GM18526 (cell line): ENCODE data around the gene TSGA10IP.
A peak's percentile ranks its signal among the peaks of the same experiment; 100 is the strongest.

Source experiments
- POLR2A ChIP-seq: IDR thresholded peaks from 3 replicates; pipeline ENCODE4 v1.6.1; 2011; ENCODE audit not compliant: insufficient read length; ENCODE audit errors: extremely low read depth

Gene TSGA10IP

DNA sequence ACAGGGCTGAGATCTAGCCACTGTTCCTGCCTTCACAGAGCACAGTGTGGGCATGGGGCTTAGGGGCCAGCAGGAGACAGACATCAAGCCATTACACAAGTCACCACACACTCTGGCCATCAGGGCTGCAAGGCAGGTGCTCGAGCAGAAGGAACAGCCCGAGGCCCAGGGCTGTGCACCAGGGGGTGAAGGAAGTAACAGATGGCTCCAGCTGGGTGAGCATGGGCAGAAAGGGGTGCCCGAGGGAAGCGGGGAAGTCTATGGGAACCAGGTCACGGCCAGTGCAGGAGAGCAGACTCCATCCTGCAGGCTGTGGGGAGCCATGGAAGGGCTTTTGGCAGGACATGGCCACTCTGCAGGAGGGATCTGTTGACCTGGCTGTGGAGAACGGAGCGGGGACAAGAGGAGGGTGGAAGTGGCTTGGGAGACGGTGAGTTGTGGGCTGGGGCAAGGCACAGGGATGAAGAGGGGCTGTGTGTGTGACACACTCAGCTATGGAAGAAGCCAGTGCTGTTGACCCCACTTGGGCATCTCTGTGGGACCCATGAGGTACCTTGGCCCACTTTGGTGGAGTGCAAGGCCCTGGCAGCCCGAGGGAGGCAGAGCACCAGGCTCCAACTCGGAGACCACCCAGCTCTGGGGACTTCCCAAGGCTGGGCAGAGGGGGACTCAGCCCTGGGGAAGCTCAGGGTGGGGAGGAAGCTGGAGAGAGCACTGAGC lies 30.0 kb upstream of the TSGA10IP start:
- TF ChIP-seq POLR2A: peak; percentile 5

DNA sequence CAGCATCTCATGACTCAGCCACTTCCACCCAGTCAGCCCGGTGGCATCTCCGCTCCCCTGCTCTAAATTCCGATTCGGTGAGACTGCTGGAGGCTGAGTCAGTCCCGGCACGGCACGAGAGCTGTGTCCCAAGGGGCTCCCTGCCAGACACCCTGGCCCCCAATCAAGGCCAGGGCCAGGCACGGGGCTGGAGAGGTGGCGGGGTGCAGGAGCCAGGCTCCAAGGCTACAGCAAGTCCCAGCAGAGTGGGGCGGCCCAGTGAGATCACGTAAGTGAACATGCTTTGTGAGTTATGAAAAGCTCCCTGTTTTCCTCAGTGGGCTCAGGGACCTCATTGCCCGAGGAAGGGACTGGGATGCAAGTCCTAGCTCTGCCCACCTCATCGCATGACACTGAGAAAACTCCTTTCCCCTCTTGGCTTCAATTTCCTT lies 29.4 kb upstream of the TSGA10IP start:
- no peak for TF ChIP-seq POLR2A

- no peak for TF ChIP-seq POLR2A
Measured at GRCh38 chr11:65916391-65916790, 28.9 kb upstream of the TSGA10IP start.

GRCh38 chr11:65917077-65917433 lies 28.2 kb upstream of the TSGA10IP start:
- no peak for TF ChIP-seq POLR2A

- TF ChIP-seq POLR2A: no peak
Measured at GRCh38 chr11:65917434-65918210, 27.7 kb upstream of the TSGA10IP start.

GRCh38 chr11:65918211-65919140 lies 26.8 kb upstream of the TSGA10IP start, which contains the start of gene C11orf68:
TSS of gene C11orf68 (minus strand) at chr11:65919062. CDS start at chr11:65919031, 31 bp downstream.
- peak; percentile 73 for TF ChIP-seq POLR2A

GRCh38 chr11:65919141-65919572 lies 26.1 kb upstream of the TSGA10IP start, which contains the start of gene DRAP1:
TSS of gene DRAP1 (plus strand) at chr11:65919426. CDS start at chr11:65919502, 76 bp downstream.
- no peak for TF ChIP-seq POLR2A

DNA sequence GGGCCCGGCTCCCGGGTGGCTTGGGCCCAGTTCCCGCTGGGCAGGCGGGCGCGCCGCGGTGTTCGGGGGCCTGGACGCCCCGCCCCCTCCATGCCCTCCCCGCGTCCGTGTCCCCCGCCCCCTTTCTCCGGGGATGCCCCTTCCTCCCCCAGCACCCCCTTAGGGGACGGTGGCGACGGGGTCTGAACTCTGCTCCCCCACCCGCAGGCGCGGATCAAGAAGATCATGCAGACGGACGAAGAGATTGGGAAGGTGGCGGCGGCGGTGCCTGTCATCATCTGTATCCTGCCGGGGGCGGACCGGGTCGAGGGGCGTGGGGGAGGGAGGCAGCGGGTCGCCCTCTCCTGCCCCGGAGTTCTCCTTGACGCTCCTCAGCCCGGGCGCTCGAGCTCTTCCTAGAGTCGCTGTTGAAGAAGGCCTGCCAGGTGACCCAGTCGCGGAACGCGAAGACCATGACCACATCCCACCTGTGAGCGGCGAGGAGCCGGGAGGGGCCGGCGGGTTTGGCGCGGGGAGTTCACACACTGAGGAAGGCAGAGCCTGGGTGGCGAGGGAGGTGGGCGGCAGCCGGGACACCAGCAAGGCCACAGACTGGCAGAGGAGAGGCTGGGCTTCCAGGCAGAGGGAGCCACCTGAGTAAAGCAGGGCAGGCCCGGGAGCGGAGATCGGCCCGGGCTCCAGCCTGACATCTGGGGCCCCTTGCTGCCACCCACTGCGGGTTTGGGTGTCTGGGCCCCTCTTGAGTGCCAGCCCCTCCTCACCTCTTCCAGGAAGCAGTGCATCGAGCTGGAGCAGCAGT lies 25.5 kb upstream of the TSGA10IP start:
- TF ChIP-seq POLR2A: no peak

DNA sequence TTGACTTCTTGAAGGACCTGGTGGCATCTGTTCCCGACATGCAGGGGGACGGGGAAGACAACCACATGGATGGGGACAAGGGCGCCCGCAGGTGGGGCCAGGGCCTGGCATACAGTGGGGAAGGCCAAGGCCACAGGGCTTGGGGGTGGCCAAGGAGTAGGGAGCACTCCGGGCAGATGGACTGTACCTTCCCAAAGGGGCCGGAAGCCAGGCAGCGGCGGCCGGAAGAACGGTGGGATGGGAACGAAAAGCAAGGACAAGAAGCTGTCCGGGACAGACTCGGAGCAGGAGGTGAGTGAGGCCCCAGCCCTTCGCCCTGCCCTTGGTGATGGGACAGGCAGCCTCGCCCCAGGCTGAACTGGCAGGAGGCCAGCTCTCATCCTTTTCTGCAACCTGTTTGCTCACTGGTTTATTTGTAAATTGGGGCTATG lies 24.9 kb upstream of the TSGA10IP start:
- no peak for TF ChIP-seq POLR2A

DNA sequence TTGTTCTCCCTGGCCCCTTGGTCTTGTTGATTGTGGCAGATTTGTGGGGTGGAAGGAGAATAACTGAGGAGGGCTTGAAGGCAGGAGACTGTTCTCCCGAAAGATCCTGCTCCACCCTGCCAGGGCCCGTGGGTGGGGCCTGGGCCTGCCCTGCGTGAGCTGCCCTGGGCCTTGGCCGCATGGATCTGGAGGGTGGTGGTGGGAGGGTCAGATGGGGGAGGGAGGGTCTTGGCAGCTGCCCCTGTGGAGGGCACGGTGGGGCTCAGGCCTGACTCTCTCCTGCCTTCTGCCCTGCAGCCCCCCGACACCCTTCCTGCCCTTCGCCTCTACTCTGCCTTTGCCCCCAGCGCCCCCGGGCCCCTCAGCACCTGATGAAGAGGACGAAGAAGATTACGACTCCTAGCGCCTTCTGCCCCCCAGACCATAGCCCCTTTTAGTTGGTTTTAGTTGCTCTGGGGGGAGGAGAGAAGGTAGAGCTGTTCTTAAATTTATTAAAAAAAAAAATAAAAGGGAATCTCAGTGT lies 24.2 kb upstream of the TSGA10IP start:
- no peak for TF ChIP-seq POLR2A

DNA sequence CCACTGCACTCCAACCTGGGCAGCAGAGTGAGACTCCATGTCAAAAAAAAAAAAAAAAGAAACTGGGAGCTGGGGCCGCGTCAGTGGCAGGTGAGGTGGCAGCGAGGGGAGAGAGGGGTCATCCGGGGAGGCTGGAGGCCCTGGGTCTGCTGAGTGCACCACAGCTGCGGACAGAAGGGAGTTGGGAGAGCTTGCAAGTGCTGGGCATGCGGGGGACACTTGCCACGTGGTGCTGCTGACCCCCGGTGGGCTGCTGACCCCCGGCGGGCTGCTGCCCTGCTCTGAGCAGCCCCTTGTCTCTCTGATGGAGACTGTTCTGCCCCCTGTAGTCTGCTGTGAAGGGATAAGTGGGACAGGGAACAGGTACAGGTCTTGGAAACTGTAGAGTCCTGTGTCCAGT lies 23.4 kb upstream of the TSGA10IP start:
- TF ChIP-seq POLR2A: no peak

DNA sequence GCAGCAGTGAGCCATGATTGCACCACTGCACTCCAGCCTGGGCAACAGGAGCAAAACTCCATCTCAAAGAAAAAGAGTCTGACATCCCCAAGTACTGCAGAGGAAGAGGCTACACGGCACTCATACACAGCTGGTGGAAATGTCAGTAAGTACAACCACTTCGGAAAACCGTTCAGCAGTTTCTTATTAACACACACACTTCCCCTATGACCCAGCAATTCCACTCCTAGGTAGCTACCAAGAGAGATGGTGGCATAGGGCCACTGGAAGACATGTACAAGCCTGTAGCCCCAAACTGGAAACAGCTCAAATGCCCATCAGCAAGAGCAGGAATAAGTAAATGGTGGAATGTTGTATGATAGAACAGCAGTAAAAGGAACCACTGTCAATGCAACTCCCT lies 22.7 kb upstream of the TSGA10IP start:
- TF ChIP-seq POLR2A: no peak

GRCh38 chr11:65925397-65925796 lies 19.9 kb upstream of the TSGA10IP start:
- no peak for TF ChIP-seq POLR2A

- TF ChIP-seq POLR2A: peak; percentile 51
Measured at GRCh38 chr11:65927904-65928397, 17.3 kb upstream of the TSGA10IP start.

- TF ChIP-seq POLR2A: no peak
Measured at GRCh38 chr11:65928667-65929066, 16.6 kb upstream of the TSGA10IP start.
